ENCODE measurements around the gene CRACDL. TPM values are rescaled to one million over a fixed set of nuclear protein-coding genes. Genes with fewer than 3 reads are reported as not detected.

Gene CRACDL
- total and polyA plus RNA-seq, 2 of the 13 experiments (the other 11 are each of a cell fraction or from before 2014, with no cell fraction given), result 0.15 to 0.26 TPM

GRCh38 chr2:98810588-98810928 lies 125.5 kb downstream of the CRACDL start:
- intact Hi-C loops (cut with micrococcal nuclease; ENCODE audit: unreplicated experiment) (no loop called here), in situ Hi-C loops (cut with HindIII; ENCODE audit: extremely low pct_ligation_motif_present, low pct_unique_long_range_greater_than_20kb) (no loop called here)
- H3K36me3 ChIP-seq (replicated peaks in 1 of 2; ENCODE audit: control insufficient read depth in 1 of 2, insufficient read depth in 2 of 2, low read length in 2 of 2), result no peaks in the 10 kb centered on the region
- H3K27ac ChIP-seq (ENCODE audit: extremely low read length, insufficient read depth, low read length), result no peak overlapping the region
- DNase-seq (ENCODE audit: low spot score) (no peak), ATAC-seq (no peak), FAIRE-seq (no peak)
- no peaks in the 10 kb centered on the region for H4K20me1 ChIP-seq (ENCODE audit: insufficient read depth, low read length)
- no peaks in the 10 kb centered on the region for H3K79me2 ChIP-seq (ENCODE audit: insufficient read depth, low read length)
- no peaks in the 10 kb centered on the region for H3K9me3 ChIP-seq (ENCODE audit: low read length)
- no TSS peak for BruUV-seq (replicated peaks)
- POLR2A ChIA-PET, result no interaction called here
- TF ChIP-seq SETDB1 (CRISPR knock-in tag; IDR thresholded peaks at IDR 0.05; ENCODE audit: borderline replicate concordance) (no peak), ZKSCAN5 (CRISPR knock-in tag; IDR thresholded peaks at IDR 0.05) (no peak), RORA (CRISPR knock-in tag; IDR thresholded peaks at IDR 0.05) (no peak), CBX2 (IDR thresholded peaks at IDR 0.05; ENCODE audit: low read depth, low read length) (no peak), CBX2 (CRISPR knock-in tag; IDR thresholded peaks at IDR 0.05; ENCODE audit: low read depth) (no peak), ZNF660 (CRISPR knock-in tag; IDR thresholded peaks at IDR 0.05; ENCODE audit: borderline replicate concordance, low read depth) (no peak), NR2F1 (CRISPR knock-in tag; IDR thresholded peaks at IDR 0.05) (no peak), ELF1 (CRISPR knock-in tag; IDR thresholded peaks at IDR 0.05) (no peak), HNRNPUL1 (IDR thresholded peaks at IDR 0.05; ENCODE audit: low read depth, low read length) (no peak)
- TF ChIP-seq, protein P1, sequence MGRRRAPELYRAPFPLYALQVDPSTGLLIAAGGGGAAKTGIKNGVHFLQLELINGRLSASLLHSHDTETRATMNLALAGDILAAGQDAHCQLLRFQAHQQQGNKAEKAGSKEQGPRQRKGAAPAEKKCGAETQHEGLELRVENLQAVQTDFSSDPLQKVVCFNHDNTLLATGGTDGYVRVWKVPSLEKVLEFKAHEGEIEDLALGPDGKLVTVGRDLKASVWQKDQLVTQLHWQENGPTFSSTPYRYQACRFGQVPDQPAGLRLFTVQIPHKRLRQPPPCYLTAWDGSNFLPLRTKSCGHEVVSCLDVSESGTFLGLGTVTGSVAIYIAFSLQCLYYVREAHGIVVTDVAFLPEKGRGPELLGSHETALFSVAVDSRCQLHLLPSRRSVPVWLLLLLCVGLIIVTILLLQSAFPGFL (CRISPR knock-in tag; IDR thresholded peaks at IDR 0.05), result no peak
- WGBS (ENCODE audit: low lambda C conversion rate), result 64% methylated on average over 3 of the region's 3 CpGs
- H3K4me1 ChIP-seq (ENCODE audit: insufficient read depth, low read length), result peaks cover 32% of the 10 kb centered on the region
- CTCF ChIA-PET (ENCODE audit: low intra/inter-chr PET ratio, low total read pairs), result no interaction called here
- no peak overlapping the region for H3K9ac ChIP-seq (ENCODE audit: insufficient read depth, low read depth, low read length)
- no peak overlapping the region for H3K4me3 ChIP-seq (replicated peaks in 1 of 3; ENCODE audit: insufficient read depth in 1 of 3, low read depth in 2 of 3, low read length in 3 of 3)
- H3K4me2 ChIP-seq (ENCODE audit: low read depth, low read length), result no peak overlapping the region
- H2AFZ ChIP-seq (ENCODE audit: low read length), result no peak overlapping the region
- H3K27me3 ChIP-seq (ENCODE audit: control insufficient read depth in 1 of 2, insufficient read depth in 2 of 2, low read length in 2 of 2), result no peaks in the 10 kb centered on the region
